ENCODE data around the gene SASH3.

DNA sequence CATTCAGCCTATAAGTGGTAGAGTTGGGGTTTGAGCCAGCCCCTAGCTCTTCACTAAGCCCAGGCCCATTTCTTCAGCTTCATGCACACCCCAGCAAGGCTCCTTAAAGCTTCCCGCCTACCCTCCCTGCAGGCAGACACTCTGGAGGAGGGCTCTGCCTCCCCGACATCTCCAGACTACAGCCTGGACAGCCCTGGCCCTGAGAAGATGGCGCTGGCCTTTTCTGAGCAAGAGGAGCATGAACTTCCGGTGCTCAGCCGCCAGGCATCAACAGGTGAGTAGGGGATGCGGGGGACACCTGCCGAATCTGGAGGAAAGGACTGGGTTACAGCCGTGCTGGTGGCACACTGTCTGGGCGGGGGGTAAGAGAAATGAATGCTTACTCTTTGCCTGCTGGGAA, 11.1 kb downstream of the SASH3 start:
- TF ChIP-seq POLR2A (IDR thresholded peaks at IDR 0.05; ENCODE audit: low read length) (no peak), RFX5 (IDR thresholded peaks at IDR 0.05) (no peak), SMC3 (IDR thresholded peaks at IDR 0.05) (no peak), HOXB5 (CRISPR knock-in tag; IDR thresholded peaks at IDR 0.05) (no peak), ZC3H11A (IDR thresholded peaks at IDR 0.05) (no peak), RAD21 (conservative IDR thresholded peaks at IDR 0.05 in 1 of 2, IDR thresholded peaks at IDR 0.05 in 1 of 2) (no peak)
- TF ChIP-seq, protein P1, sequence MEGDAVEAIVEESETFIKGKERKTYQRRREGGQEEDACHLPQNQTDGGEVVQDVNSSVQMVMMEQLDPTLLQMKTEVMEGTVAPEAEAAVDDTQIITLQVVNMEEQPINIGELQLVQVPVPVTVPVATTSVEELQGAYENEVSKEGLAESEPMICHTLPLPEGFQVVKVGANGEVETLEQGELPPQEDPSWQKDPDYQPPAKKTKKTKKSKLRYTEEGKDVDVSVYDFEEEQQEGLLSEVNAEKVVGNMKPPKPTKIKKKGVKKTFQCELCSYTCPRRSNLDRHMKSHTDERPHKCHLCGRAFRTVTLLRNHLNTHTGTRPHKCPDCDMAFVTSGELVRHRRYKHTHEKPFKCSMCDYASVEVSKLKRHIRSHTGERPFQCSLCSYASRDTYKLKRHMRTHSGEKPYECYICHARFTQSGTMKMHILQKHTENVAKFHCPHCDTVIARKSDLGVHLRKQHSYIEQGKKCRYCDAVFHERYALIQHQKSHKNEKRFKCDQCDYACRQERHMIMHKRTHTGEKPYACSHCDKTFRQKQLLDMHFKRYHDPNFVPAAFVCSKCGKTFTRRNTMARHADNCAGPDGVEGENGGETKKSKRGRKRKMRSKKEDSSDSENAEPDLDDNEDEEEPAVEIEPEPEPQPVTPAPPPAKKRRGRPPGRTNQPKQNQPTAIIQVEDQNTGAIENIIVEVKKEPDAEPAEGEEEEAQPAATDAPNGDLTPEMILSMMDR (IDR thresholded peaks at IDR 0.05) = no peak
- TF ChIP-seq, protein P2, sequence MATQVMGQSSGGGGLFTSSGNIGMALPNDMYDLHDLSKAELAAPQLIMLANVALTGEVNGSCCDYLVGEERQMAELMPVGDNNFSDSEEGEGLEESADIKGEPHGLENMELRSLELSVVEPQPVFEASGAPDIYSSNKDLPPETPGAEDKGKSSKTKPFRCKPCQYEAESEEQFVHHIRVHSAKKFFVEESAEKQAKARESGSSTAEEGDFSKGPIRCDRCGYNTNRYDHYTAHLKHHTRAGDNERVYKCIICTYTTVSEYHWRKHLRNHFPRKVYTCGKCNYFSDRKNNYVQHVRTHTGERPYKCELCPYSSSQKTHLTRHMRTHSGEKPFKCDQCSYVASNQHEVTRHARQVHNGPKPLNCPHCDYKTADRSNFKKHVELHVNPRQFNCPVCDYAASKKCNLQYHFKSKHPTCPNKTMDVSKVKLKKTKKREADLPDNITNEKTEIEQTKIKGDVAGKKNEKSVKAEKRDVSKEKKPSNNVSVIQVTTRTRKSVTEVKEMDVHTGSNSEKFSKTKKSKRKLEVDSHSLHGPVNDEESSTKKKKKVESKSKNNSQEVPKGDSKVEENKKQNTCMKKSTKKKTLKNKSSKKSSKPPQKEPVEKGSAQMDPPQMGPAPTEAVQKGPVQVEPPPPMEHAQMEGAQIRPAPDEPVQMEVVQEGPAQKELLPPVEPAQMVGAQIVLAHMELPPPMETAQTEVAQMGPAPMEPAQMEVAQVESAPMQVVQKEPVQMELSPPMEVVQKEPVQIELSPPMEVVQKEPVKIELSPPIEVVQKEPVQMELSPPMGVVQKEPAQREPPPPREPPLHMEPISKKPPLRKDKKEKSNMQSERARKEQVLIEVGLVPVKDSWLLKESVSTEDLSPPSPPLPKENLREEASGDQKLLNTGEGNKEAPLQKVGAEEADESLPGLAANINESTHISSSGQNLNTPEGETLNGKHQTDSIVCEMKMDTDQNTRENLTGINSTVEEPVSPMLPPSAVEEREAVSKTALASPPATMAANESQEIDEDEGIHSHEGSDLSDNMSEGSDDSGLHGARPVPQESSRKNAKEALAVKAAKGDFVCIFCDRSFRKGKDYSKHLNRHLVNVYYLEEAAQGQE (IDR thresholded peaks at IDR 0.05) = no peak
